Measurements from ENCODE around the gene GRK5.

- TF ChIP-seq POLR2AphosphoS5 (IDR thresholded peaks at IDR 0.05) (no peak), EP300 (IDR thresholded peaks at IDR 0.05) (no peak), POLR2A (IDR thresholded peaks at IDR 0.05) (no peak)
- TF ChIP-seq, protein P1, sequence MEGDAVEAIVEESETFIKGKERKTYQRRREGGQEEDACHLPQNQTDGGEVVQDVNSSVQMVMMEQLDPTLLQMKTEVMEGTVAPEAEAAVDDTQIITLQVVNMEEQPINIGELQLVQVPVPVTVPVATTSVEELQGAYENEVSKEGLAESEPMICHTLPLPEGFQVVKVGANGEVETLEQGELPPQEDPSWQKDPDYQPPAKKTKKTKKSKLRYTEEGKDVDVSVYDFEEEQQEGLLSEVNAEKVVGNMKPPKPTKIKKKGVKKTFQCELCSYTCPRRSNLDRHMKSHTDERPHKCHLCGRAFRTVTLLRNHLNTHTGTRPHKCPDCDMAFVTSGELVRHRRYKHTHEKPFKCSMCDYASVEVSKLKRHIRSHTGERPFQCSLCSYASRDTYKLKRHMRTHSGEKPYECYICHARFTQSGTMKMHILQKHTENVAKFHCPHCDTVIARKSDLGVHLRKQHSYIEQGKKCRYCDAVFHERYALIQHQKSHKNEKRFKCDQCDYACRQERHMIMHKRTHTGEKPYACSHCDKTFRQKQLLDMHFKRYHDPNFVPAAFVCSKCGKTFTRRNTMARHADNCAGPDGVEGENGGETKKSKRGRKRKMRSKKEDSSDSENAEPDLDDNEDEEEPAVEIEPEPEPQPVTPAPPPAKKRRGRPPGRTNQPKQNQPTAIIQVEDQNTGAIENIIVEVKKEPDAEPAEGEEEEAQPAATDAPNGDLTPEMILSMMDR (IDR thresholded peaks at IDR 0.05) = no peak
Observed at GRCh38 chr10:119328223-119328622, 120.9 kb downstream of the GRK5 start.
